DMS 273 (cell line): ENCODE data around the gene ARHGDIG.

Source experiments
- DNase-seq: peaks from one replicate; lab custom pipeline; 2025; ENCODE audit not compliant: unreplicated experiment; lab: John Stamatoyannopoulos, UW

Gene ARHGDIG

DNA sequence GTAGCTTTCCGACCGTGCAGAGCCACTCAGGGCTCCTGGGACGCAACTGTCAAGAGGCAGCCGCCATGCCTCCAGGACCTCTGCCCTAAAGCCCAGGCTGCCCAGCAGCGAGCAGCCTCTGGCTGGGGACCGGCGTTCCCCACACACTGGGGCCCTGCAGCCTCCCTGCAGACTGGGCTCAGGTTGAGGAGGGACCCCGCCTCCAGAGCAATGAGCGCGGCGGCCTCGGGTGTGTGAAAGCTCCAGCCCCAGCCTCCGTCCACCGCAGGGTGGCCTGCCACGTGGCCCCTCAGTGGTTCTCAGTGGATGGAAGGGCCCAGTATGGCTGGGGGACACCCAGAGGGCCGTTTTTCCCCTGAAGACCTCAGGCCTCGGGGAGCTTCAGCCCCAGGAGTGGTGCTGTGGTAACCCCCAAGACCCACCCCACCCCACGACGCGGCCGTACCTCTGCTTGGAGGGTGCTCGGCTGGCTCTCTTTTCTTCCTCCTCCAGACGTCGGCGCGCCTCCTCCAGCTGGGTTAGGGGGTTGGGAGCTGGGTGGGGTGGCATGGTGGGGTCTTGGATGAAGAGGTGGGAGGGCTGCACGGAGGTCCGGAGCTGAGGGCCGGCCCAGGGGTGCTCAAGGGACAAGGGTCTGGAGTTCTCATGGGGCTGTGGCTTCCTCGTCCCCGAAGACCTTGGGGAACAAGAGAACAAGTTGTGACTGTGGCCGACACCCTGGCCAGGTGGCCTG, 12.8 kb downstream of the ARHGDIG start:
- DNase-seq, result no peak

DNA sequence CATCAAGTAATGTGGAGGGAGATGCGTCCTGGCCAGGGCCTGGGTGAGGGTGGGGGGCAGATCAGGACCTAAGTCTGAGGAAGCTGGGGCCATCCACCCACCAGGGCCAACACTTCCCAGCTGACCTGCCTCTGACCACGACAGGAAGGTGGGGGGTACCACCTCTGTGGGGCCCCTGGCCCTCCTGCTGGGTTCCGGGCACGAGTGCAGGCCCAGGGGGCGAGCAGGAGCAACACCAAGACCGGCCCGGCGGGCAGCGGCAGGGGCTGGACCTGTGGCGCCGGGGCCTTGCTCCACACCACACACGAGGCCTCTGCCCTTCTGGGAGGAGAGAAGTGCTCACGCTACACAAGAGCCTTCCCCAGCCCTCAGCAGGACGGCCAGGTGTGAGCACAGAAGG, 15.9 kb downstream of the ARHGDIG start:
- DNase-seq, result no peak

DNA sequence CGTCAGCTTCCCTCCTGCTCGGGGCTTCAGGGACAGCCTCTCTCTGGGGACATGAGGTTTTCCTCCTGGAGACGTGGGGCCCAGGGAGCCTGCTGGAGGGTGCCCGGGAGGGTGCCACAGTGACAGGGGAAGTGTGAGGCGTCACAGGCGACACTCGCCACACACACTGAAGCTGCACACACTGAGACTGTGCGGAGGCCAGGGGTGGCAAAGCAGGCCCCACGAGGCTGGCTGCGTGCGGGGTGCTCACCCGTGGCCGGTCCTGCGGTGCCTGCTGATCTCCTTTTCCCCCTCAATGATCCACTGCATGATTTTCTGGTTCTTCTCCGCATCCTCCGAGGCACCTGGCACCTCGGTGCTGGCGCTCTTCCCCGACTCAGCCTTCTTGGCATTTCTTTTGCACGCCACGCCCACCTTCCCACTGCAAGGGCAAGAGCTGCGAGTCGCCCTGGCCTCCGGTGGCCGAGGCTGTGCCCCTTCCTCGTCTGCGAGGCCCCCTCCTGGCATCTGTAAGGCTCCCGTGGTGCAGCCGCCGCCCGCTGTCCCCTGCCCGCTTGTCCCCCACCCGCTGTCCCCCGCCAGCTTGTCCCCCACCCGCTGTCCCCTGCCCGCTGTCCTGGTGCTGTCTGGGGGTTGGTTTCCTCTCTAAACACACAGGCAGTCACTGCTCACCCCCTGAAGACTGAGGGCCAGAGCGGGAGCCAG, 16.6 kb downstream of the ARHGDIG start:
- no peak for DNase-seq

DNA sequence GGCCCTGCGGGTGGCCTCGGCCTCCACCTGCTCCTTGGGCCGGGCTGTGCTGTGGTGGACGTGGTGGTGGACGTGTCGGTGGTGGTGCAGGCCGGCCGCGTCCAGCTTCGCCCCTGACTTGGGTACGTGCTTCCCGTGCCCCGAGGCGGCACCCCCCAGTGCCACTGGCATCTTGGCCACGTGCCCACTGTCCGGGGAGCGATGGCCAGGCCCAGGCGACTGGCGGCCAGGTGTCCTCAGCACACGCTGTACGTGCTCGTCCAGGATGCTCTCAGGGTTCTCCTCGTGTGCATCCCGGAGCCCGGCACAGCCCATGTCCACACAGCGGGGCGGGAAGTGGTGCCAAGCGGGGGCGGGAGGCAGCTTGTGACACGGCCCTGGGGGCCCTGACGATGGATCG, 17.4 kb downstream of the ARHGDIG start:
- DNase-seq, result no peak

DNA sequence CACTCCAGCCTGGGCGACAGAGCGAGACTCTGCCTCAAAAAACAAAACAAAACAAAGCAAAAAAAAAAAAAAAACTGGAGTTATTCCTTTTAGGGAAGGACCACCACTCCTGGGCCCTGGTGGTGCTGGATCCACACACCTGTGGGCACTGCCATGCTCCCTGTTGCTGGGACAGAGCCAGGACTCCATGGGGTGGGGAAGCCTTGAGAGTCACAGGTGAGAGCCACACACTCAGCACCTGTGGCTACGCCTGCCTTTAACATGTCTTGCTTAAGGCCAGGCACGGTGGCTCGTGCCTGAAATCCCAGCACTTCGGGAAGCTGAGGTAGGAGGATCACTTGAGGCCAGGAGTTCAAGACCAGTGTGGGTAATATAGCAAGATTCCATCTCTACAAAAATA, 20.8 kb downstream of the ARHGDIG start:
- DNase-seq, result no peak

DNA sequence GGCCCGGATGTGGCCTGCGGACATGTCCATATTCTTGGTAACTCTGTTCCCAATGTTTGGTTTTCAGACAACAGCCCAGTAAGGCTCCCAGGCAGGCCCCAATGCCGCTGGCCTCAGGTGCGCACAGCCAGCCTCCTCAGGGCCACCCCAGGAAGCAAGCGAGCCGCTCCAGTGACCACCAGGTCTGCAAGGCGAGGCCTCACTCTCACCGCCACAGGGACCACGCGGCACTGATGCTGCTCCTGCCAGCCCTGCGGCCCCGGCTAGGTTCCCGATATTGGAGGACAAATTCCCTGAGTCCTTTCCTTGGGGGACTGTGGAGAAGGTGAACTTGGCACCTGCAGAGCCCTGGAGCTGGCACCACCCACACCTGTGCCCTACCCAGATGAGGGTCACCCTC, 21.6 kb downstream of the ARHGDIG start:
- no peak for DNase-seq

DNA sequence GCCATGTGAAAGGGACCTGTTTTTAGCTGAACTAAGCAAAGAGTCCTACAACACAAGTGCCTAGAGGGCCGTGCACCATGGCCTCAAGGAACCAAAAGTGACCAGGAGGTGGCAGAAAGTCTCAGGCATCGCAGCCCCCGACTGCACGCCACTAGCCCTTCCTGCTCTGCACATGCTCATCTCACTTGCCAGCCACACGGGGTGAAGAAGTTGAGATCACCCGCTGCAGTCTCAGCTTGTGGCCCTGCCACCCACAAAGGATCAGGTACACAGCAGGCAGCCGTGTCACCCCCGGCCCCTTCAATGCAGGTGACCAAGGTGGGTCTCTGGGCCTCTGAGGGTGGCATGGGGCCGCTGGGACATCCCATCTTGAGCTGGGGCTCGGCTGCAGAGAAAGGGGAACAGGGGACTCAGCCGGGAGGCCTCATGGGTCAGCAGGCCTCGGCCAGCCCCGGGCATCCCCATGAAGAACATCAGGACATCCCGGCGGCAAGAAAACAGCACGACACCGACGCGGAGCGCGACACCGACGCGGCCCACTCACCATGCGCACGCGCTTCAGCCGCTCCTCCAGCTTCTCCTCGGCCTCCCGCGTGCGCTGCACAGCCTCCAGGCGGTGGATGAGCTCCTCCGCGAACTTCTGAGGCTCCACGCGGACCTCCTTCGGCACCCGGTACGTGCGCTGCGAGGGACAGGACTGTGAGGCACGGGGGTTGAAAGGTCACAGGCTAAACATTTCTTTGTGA, 23.5 kb downstream of the ARHGDIG start:
- no peak for DNase-seq

DNA sequence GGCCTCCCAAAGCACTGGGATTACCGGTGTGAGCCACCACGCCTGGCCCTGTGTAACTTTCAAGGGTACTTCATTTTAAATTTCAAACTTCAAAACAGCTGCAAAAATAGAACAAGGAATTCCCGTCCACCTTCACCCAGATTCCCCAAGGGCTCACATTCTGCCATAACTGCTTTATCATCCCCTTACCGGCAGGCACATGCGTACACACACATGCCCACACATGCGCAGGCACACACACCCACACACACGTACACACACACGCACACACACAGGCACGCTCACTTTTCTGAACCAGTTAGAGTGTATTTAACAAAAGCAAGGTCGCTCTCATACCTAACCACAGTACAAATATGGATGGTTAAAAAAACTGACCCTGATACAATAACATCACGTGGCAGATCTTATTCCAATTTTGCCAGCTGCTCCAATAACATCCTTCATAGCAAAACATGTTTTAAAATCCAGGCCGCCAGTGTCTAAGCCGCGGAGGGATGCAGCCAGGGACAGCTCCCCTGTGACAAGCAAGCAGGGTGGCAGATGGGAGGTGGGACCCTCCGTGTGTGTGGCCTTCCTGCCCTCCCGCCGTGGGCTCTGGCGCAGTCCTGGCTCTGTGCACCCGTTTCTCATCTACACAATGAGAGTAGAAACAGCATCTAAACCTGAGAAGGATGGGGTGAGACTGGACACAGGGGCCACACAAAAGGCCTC, 25.7 kb downstream of the ARHGDIG start:
- no peak for DNase-seq

DNA sequence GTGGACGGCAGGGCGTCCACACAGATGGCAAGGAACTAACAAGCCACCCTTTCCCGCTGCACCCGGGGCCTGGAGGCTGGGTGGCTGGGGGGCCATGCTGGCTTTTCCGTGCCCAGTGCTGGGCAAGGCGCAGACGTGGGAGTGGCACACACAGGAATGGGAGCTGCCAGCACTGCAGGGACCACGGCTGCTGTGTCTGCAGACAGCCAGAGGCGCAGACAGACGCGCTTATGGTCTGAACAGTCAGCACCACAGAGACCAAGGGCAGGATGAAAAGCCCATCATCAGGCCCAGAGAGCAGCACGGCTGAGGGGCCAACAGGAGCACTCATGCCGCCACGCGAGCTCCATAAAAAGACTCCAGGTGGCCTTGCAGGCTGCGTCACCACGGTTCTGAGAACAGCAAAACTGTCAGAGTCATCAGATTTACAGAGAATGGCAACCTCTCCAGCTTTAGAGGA, 26.6 kb downstream of the ARHGDIG start:
- DNase-seq, result no peak

DNA sequence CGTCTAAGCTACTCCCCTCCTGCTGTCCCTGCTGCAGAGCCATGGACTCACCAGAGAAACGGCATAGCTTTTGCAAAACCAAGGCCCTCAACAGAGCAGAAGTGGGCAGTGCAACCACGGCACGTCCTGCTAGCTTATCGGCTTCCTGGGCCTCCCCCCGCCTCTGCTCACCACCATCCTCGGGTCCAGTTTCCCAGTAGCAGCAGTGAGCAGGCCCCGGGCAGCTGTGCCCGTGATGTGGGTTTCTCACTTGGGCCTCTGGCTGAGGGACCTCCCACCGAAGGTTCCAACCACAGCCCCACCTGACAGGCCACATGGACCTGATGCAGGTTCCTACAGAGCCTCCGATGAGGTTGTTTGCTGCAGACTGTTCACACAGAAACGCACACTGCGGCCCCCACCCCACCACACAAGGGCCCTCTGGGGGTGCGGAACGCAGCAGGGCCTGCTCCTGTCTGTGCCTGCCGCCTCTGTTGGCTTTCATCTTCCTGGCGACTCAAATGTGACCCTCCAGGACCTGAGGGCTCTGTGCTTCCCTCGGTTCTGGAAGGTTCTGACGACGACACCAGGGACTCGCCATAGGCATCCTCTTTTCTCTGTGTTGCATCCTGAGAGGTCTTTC, 27.4 kb downstream of the ARHGDIG start:
- no peak for DNase-seq

DNA sequence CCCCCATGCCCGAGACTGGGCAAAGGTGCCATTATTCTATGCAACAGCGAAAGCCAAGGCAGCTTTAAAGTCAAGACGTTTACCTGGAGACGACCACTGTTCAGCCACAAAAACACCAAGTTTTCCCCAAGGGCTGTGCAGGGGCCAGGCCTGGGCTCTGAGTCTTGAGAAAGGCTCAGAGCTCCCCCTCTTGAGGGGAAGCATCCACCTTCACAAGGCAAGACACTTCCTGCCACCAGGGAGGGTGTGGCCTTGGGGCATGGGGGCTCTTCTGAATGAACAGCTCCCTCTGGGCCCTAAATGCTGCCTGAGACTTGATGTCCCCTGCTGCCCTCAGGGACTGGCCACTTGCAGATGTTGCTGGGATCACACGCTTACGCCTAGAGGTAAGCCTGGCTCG, 29.1 kb downstream of the ARHGDIG start:
- DNase-seq, result no peak

DNA sequence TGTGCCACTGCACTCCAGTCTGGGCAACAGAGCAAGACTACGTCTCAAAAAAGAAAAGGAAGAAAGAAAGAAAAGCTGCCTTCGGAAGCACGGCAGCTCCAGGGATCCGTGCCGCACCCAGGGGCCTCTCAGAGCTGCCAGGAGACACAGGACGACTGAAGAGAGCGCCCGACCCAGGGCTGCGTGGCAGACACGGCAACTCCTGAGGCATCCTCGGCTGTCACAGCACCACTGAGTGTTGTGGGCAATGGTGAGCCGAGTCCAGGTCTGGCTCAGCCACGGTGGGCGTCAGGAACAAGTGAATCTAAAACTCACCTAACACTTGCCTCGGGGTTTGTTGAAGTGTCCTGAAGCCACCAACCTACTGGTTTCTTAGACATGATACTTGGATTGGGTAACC, 31.3 kb downstream of the ARHGDIG start:
- DNase-seq, result no peak

DNA sequence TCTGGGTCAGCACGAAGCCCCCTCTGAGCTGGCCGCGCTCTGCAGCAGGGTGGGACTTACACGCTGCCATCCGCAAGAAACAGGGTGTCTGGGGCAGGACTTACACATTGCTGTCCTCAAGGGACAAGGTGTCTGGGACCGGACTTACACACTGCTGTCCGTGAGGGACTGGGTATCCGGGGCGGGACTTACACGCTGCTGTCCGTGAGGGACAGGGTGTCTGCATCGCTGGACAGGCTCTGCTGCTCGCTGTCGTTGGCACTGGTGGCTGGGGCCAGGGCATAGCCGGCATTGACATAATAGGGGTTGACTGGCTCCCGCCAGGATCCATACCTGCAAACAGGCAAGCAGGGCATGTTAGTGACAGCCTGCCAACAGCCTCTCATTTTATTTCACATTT, 34.0 kb downstream of the ARHGDIG start:
- DNase-seq, result no peak

DNA sequence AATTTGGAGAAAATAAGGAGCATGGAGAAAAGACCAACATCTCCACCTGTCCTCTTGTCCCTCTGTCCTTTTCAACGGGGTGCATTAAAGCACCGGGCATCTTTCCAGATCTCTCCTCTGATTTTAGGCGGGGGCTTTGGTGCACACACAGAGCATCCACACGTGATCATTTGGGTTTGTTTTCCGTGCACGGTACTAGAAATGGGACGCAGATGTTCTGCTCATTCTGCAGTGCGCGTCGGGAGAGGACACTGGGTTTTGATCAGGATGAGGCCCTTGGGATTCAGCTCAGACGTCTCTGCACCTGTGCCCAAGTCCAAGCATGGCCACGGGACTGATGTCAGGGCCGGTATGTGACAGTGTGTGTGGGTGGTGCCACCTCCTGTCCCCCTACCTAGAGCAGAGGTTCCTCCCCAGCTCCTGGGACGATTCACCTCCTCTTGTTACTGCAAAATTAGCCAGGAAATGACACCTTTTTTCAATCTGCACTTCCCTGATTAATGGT, 34.5 kb downstream of the ARHGDIG start:
- no peak for DNase-seq

DNA sequence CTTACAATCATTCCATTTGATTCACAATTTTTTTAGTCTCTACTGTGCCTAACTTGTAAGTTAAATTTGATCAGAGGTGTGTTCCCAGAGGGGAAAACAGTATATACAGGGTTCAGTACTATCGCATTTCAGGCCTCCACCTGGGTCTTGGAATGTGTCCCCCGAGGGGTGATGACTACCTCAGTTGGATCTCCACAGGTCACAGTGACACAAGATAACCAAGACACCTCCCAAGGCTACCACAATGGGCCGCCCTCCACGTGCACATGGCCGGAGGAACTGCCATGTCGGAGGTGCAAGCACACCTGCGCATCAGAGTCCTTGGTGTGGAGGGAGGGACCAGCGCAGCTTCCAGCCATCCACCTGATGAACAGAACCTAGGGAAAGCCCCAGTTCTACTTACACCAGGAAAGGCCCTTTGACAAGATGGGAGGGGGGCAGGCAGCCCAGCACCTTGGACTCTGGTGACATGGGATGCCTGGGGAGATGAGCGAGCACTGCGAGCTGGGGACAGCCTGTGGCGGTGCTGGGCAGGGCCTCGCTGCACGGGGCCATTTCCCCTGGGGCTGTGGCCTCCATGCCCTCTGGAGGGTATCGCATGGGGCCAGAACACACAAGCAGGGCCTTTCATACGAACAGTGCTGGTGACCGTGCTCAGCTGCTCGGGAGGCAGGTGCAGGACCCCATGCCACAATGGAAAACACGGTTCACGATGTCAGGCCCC, 36.5 kb downstream of the ARHGDIG start:
- no peak for DNase-seq

DNA sequence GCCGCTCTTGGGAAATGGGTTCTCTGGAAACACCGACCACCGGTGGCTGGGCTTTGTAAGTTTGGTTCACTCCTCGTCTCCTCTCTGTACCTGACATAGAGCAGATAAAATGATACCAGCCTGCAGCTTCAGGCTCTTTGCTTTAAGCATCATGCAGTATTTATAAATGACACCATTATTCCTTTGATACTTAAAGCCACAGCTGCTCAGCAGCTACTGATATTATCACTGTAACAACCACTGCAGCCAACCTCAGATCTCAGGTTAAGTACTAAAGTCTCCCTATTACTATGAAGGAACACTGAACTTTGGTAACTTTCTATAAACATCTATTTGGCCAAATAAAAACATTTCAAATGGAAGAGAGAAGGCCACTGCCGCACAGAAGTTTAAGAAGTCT, 37.2 kb downstream of the ARHGDIG start:
- DNase-seq, result no peak

DNA sequence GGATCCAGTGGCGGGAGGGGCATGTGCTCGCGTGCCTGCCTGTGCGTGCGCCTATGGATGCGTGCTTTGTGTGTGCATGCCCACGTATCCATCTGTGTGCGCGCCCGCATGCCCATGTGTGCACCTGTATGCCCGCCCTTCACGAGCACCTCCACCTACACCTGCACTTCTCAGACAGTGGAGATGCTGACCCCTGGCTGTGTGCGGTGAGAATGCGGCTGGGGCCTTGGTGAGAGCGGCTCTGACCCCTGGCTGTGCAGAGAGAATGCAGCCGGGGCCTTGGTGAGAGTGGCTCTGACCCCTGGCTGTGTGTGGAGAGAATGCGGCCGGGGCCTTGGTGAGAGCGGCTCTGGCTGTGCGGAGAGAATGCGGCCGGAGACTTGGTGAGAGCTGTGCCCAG, 38.2 kb downstream of the ARHGDIG start:
- DNase-seq, result no peak

DNA sequence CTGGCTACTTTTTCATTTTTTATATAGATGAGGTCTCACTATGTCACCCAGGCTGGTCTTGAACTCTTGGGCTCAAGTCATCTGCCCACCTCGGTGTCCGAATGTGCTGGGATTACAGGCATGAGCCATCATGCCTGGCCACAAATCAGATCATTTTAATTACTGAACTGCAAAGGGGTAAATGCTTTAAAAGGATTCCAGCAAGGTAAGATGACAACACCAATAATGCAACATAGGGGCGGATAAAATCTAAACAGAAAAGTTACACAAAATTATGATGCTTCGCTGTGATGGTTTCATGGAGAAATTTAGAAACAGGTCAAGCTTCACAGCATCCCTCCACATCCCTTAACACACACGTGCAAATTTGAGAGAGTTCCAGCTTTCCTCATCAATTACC, 39.8 kb downstream of the ARHGDIG start:
- no peak for DNase-seq

DNA sequence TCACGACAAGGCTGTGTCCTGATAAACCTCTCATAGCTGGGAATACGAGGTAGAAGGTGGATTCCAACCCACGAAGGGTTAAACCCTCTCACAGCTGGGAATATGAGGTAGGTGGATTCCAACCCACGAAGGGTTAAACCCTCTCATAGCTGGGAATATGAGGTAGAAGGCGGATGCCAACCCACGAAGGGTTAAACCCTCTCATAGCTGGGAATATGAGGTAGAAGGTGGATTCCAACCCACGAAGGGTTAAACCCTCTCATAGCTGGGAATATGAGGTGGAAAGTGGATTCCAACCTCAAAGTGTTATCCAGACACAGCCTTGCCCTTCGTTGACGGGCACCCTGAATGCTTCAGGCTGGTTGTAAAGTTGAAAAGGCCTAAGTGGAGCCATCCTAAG, 41.1 kb downstream of the ARHGDIG start:
- DNase-seq, result no peak

DNA sequence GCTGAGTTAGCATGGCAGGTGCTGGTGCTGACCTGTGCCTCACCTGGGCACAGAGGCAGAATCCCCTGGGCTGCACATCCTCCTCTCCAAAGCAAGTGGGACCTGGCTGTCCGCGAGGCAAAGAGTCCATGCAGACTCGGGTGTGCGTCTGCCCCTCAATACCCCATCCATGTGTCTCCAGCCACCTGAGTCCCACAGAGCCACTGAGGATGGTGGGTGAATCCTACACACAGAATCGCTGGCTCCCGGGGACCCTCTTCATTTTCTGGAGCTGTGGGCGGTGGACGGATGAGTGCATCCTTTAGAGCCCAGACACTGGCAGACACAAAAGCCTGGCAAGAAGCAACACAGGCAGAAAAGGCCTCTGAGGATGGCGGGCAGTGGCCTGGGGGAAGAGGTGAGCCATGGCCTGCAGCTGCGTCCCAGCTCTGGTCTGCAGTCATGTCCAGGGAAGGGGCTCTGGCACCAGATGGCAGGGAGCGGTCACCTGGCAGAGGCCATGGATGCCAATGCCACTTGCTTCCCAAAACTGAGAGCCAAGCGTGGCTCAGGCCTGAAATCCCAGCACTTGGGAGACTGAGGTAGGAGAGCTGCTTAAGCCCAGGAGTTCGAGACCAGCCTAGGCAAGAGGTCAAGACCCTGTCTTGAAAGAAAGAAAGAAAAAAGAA, 42.2 kb downstream of the ARHGDIG start:
- no peak for DNase-seq
